Activated effector memory CD4-positive, alpha-beta T cell treated with anti-CD3 and anti-CD28 coated beads, Interleukin-2, amount 50 U/mL, for 16 hours (primary cell): ENCODE results near the gene TRIM27.
"Not testable (repeated sequence)": the region's sequence is repeated elsewhere in the genome, so short reads cannot be mapped to it uniquely, and the experiment has no call there.

ENCODE experiments used
- DNase-seq: peaks from one replicate; pipeline ENCODE4 v3.0.0-alpha.2; 2020

TRIM27 gene

DNA sequence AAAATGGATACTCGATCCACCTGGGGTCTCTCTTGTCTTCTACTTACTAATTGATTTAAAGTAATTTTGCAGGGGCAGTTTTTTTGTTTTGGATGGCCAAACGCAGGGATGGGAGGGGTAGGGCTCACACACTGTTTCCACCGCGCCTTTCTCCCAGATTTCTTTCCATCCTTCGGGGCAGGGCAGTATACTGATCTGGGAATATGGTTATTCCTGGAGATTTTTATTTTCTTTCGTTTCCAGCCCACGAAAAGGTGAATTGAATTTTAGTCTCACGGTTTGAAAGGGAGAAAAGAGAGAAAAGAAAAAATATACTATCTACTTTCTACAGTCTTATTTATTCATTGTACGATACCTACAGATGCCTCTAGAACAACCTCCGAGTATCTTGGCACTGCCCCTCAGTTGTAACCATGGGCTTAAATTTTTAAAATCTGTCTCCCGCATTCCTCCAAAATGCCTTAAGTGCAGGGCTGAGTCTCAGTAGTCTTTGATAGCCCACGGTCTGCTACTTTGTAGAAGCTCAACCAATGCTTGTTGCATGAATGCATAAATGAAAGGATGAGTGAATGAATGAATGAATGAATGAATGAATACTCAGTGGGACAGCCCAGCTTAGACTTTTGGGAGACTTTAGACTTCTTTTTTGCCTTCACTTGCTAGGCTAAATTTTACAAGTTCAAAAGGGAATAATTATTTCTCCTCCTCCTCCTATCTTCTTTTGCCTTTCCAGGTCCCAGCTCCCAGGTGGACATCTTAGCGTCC is 18.1 kb upstream of the TRIM27 start:
- DNase-seq: no peak

DNA sequence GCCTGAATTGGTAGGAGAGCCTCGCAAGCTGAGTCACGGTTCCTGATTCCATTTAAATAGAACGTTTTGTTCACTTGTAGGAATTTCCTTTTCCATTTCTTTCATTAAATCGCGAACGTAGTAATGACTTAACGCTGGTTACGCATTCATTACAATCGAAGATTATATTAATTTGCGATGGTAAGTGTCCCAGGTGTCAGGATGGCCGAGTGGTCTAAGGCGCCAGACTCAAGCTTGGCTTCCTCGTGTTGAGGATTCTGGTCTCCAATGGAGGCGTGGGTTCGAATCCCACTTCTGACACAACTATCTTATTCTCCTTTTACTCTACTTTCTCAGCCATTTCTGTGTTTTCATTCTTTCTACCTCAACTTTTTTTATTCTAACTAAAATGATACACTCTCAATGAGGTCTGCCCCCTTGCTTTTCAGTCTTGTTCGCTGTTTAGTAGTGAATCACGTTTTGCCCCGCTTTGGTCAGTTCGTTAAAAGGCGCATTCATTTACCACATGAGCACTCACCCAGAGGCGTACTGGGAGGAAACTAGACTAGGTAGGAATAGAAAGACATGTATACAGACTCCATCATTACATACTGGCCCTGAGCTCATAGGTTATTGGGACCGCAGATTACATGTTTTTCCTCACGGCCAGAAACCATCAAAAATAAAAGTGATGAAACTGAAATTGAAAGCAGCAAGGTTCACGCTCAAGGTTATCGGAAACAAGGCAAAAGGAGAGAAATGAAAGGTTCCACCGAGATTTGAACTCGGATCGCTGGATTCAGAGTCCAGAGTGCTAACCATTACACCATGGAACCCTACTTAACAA is 17.3 kb upstream of the TRIM27 start:
- peak; percentile 84 for DNase-seq

DNA sequence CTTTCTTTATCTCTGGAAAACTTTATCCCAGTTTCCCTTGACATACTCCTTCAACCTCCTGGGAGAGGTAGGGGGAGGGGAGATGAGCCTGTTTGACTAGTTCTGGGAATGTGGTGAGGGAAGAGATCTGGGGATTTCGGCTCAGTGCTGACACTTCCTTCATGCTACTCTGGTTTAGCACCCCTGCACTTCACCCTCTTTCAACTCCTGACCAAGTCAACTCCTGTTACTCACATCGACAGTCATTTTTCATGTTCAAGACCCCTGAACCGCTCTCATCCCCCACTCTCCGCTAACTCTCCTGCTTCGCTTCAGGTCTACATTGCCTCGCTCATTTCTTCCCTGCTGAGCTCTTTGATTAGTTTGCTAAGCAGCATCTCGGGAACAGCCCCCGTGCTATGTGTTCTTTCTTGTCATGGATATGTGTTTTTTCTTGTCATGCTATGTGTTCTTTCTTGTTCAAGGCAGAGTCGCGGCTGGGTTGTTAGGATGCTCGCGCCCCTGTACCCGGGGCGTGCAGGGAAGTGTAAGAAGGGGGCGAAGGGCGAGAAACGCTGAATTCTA is 16.6 kb upstream of the TRIM27 start:
- peak; percentile 76 for DNase-seq

DNA sequence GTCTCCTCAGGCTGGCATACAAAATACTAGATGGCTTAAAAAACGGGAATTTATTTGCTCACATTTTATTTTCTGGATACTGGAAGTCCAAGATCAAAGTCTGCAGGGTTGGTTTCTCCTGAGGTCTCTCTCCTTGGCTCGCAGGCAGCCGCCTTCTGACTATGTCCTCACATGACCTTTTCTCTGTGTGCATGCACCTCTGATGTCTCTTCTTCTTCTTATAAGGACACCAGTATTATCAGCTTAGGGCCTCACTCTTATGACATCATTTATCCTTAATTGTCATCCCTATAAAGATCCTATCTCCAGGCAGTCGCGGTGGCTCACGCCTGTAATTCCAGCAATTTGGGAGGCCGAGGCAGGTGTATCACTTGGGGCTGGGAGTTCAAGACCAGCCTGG is 9.3 kb upstream of the TRIM27 start:
- no peak for DNase-seq

DNA sequence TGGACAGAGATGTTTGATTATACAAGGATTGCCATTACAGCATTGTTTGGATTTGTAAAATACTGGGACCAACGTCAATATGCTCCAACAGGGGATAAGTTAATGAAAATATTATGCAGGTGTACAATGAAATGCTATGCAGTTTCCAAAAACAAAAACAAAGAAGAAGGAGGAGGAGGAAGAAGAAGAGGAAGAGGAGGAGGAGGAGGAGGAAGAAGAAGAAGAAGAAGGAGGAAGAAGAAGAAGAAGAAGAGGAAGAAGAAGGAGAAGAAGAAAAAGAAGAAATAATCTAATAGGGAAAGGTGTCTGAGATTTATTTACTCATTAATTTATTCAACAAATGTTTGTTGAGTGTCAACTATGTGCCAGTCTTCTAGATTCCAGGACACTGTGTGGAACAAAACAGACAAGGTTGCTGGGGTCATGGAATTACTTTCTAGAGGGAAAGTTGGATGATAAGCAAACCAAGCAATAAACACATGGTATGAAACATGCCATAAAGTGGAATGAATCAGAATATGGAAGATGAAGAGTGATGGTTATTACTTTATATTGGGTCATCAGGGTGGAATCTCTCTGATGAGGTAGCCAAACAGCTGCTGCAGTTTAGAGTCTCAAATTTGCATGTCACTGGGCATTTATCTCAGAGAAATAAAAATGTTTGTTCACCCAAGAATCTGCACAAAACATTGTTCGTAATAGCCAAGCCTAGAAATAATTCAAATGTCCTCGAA is 6.3 kb upstream of the TRIM27 start:
- DNase-seq: no peak

DNA sequence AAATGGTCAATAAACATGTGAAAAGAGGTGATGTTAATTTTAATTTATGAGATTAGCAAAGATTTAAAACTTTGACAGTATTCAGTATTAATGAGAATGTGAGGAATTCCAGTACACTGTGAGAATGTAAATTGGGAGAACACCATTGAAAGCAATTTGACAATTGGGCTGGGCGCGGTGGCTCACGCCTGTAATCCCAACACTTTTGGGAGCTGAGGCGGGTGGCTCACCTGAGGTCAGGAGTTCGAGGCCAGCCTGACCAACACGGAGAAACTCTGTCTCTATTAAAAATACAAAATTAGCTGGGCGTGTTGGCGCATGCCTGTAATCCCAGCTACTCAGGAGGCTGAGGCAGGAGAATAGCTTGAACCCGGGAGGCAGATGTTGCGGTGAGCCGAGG is 5.6 kb upstream of the TRIM27 start:
- not testable (repeated sequence) for DNase-seq

DNA sequence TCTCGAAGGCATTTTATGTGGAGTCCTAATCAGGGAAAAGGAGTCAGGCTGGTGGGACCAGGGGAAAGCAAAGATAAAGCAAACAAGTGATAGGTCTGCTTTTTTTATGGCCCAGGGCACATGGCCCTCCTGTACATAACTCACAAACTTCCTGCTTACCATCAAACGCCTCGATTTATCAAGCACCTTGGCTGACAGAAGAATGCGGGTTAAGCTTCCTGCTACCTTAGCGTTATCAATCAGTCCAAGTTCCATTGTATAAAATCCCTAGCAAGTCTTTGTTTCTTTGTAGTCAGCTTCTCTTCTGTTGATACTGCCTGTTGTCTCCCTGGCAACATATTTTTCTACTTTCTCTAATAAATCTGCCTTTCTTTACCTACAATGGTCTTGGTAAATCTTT is 4.1 kb upstream of the TRIM27 start:
- no peak for DNase-seq

DNA sequence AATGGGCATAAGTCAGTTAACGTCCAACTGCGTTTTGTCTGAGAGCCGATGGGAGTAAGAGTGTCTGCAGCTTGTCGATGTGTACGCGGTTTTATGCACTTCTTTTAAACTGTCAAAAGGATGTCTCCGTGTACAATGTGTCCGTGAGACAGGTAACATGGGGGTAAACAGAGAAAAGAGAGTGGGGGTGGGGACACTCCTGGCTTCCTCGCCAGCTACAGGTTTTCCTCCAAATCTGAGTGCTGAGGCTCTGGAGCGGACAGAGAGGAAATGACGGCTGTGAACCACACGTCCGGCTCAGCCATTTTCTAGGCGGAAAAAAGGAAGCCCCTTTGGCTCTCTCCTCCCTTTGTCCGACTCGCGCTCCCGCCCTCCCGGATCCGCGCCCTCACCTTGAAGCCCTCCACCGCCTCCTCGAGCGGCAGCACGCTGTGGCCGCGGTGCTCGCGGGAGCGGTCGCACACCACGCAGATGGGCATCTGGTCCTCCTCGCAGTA is 916 bp downstream of the TRIM27 start:
- DNase-seq: peak; percentile 80

DNA sequence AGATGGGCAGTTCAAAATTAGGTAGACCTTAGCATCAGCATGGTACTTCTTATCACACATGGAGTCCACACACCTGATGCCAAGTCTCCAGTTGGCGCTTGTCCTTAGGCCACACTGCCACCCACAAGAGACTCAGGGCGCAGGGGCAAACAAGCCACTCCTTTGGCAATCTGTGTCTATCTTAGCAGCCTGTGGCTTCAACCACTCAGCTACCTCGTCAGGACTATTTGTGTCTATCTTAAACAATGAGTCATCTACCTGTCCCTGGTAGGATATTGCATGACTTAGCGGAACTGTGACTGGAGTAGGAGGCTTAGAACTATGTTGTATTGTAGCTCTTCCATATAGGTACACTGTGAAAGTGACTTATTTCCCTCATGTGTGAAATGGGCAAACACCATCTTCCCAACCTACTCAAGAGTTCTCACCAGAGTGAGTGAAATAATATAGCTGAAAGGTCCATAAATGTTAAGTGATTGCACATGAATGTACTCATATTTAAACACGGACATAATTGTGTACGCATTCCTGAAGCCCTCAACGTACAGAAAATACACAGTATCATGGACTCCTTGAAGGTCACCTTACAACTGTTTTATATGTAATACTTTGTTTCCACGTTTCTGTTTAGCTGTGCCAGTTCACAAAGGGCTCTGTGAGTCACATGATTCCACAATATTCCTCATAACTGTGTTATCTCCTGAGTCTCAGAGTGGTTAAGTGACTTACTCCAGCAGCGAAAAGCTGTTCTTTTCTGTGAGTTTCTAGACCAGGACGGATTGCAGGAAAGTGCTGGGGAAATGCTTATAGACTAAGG is 1.6 kb downstream of the TRIM27 start:
- DNase-seq: peak; percentile 77

DNA sequence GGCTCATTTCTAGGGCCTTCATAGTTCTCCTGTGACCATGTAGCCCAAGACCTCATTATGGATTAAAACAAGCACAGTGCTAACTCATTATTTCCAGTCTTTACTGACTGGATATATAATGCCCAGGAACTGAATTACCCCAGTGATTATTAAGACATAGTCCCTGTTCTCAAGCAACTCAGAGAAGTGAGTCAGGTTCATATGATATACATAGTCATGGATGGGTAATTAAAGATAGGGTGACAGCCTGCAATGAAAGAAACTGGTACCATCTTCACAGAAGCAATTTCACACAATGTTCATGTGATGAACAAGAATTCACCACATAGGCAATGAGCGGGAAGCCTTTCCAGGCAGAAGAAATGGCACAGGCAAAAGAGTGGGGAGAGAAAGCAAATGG is 3.5 kb downstream of the TRIM27 start:
- no peak for DNase-seq

DNA sequence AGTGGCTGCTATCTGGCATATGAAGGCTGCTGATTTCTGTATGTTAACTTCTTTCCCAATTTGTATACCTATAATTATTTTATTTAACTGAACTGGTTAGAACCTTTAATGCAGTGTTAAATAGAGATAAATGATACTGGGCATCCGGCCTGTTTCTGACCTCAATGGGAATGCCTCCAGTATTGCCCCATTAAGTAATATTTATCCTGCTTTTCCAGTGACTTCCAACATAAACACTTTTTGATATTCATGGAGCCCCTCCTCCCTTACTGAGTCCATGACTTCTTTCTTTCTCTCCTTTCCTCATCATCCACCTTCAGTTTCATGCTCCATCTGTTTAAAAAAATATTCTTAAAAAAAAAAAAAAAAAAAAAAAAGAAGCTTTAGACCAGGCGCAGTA is 8.8 kb downstream of the TRIM27 start:
- no peak for DNase-seq

DNA sequence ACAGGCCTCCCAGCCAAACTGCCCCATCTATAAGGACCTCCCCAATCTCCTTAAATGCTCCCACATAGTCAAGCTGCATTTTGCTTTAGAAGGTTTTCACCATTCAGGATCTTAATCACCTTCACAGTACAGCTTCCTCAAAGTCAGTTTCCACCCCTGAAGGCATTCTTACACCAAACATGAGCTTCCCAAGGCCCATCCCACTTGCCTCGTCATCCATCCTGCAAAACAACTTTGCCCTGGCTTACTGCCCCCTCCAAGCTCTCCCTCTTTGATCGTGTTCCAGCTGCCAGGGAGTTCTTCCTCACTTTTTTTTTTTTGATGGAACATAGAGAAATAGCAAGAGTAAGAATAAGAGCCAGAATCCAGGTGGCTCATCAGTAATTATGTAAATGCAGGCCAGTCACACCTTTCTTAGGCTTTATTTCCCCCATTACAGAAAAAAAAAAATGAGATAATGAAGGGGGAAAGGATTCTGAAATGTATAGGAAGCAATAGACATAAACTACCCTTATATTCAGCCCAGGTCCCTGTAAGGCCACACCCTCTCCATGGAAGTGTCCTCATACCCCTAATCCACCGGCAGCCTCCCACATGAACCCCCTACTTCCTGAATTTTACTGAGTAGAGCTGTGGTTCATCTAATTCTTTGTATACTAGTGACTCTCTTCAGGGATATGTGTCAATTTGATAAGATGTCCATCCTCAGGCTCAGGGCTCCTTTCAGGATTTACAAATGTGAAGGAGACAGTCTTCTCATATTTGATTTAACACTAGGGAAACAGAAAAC is 12.7 kb downstream of the TRIM27 start:
- no peak for DNase-seq

DNA sequence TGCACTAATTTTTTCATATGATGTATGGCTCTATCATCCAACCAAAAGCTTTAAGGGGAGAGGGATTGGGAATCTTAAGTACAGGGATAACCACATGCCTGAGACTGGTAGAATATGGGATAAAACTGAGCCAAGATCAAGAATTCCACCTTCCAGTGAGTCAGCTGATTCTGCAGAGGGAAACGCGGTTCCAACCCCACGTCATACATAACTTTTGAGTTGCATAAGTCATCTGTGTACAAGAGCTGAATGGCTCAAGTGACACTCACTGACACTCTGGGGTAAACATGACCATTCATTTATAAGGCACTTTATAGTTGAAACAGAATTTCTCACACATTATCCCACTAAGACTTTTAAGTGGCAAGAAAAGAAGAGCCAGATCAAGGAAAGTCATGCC is 16.4 kb downstream of the TRIM27 start:
- DNase-seq: no peak

DNA sequence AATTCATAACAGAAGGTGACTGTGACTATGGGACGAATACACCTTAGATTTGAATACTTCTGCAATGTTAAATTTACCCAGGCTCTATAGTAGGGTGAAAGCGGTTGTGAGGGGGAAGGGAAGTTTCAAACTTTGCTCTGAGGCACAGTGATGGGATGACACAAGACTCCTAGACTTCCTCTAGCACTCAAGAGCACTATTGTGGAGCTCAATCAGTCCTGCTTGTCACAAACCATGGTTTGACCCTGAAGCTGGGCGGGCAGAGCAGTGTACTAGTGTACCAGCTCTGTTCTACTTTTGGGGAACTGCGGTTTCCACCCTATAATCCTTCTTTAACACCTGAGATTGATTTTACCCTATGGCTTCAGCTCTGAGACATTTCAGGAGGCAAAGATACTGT is 17.1 kb downstream of the TRIM27 start:
- DNase-seq: no peak

DNA sequence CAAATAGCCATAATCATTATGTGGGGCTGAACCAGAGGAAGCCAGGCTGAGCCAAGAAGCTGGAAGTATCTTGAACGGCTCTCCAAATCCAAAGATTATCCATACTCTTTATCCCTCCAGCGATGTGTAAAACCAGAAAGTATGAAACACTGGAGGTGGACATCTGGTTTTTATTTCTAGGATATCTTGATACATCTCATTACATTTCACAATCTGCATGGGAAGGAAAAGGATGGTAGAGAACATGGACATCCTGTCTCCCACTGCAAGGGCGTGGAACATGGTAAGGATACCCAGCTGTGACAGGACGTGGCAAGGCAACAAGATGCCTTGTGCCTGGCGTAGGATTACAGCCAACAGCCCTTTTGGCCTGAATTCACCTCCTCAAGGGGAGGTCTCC is 20.1 kb downstream of the TRIM27 start:
- DNase-seq: no peak

DNA sequence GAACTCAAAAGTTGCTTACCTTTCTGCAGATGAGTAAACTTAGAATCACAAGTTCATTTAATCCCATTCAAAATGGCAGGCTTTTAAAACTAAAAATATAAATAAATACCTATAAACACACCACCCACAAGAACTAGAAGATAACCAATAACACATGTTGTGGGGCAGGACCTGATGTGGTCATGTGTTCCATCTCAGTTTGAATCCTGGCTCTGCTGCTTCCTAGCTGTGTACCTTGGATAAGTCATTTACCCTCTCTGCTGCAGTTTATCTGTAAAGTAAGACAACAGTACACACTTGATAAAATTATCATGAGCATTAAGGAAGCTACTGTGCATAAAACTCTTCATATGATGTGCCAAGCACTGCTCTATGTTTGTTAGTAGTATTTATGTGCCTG is 22.0 kb downstream of the TRIM27 start:
- no peak for DNase-seq

DNA sequence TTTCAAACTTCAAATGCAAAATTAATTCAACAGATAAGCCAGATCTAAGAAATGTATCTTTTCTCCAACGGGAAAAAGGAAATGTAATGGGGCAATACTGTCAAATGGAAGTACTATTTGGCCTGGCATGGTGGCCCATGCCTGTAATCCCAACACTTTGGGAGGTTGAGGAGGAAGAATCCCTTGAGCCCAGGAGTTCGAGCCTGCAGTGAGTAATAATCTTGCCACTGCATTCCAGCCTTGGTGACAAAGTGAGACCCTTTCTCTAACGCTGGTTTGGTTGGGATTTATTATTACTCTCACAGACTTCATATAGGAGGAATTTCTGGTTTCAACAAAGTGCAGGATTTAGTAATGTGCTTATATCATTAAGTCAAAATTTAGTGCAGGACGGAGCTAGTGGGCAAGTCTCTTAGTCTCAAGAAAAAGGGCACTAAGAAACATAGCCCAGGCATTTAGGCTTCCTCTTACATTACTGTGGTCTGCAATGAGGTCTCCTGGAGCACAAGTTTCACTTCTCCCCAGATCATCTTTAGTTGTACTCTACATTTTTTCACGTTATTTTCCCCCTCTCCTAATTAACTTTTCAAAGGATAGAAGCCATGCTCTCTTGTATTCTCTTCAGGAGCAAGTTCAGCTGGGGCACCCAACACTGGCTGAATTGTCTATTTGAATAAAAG is 23.1 kb downstream of the TRIM27 start:
- no peak for DNase-seq

DNA sequence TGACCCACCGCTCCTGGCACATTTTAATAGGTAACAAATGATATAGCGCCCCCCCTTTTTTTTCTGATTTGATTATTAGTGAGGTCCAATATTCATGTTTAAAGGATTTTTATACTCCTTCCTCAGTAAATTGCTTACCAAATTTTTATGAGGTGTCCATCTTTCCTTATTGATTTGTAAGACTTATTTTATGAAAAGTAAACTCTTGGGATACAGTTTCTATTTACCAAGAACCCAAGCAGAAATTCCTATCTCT is 25.1 kb downstream of the TRIM27 start:
- no peak for DNase-seq

DNA sequence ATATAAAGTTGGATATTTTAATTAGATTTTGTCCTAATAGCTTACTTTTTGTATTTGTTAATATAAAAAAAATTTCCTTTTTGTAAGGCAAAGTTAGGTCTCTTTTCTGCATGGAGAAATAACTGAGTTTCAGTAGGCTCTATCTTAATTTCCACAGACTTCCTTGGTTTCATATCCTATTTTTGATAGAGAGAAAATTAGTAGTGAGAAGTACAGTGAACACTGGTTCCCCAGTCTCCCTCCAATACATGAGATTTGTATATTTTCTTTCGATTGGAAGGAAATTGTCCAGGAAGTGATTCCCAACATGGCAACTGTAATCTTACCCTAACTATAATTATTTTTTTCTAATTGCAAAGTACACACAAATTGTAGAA is 26.4 kb downstream of the TRIM27 start:
- no peak for DNase-seq

DNA sequence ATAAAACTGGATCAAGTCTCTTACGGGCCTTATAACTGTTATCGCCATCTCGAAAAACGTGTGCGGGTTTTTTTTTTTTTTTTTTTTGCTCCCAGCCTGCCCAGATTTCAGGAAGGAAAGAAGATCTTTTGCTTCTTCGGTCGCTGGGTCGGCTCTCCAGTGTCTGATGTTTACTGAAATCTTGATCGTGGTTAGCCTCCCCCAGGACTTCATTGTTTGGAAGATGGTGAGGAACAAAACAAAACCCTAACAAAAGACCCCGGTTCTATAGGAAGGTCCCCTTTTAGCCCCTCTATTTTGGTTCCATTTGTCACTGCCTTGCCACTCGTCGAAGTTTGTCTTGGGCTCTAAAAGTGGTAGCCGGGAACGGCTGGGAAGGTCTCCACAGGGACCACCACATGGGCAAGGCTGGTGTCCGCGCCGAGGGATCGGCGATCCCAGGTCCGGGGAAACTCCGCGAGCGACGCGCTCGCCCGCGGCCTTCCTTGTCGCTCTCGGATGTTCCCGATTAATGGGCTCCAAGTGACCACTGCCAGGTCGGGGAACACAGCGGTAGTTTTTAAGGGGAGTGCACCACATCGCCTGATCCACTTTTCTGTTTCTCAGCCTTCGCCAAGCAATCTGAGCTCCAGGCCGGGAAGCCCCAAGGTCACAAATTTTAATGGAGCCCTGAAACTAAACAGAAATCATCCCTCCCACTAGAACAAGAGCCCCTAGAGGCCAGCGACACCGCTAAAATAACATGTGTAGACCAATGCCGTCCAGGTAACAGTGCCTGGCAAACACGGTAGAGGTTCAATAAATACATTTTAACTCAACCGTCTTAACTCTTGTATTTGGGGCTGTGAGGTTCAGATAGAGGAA is 27.0 kb downstream of the TRIM27 start:
- DNase-seq: peak; percentile 79
